ENCODE results near the gene KRT13.

DNA sequence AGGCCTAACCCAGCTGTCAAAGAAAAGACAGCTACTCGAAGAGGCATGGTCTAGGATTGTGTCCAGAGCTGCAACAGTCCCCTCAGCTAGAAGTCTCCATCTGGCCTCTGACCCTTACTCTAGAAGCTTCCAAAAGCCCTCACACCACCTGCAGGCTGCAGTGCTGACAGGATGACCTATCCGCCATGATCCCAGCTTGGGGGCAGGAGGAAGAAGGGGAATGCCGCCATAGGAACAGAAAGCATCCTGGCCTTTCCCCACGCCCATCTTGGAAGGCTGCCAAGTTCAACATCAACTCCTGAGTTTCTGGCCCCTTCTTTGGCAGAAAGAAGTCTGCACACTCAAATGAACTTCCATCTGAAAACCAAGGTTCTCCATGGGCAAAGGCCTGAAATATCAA lies 12.6 kb downstream of the KRT13 start:
- TF ChIP-seq ESRRG (CRISPR knock-in tag; IDR thresholded peaks at IDR 0.05) (no peak), ZFP3 (CRISPR knock-in tag; IDR thresholded peaks at IDR 0.05) (no peak), OSR1 (CRISPR knock-in tag; IDR thresholded peaks at IDR 0.05) (no peak), ZNF8 (CRISPR knock-in tag; IDR thresholded peaks at IDR 0.05) (no peak), TOX (CRISPR knock-in tag; IDR thresholded peaks at IDR 0.05; ENCODE audit: borderline replicate concordance) (no peak), ISL1 (CRISPR knock-in tag; IDR thresholded peaks at IDR 0.05) (no peak), ZC3H10 (CRISPR knock-in tag; IDR thresholded peaks at IDR 0.05) (no peak), SNAI2 (CRISPR knock-in tag; IDR thresholded peaks at IDR 0.05) (no peak), PATZ1 (CRISPR knock-in tag; IDR thresholded peaks at IDR 0.05; ENCODE audit: borderline replicate concordance) (no peak), PPARA (CRISPR knock-in tag; IDR thresholded peaks at IDR 0.05; ENCODE audit: borderline replicate concordance) (no peak), ZNF565 (CRISPR knock-in tag; conservative IDR thresholded peaks at IDR 0.05; ENCODE audit: low read depth) (no peak), RARB (CRISPR knock-in tag; IDR thresholded peaks at IDR 0.05) (no peak)
- TF ChIP-seq, protein P1, sequence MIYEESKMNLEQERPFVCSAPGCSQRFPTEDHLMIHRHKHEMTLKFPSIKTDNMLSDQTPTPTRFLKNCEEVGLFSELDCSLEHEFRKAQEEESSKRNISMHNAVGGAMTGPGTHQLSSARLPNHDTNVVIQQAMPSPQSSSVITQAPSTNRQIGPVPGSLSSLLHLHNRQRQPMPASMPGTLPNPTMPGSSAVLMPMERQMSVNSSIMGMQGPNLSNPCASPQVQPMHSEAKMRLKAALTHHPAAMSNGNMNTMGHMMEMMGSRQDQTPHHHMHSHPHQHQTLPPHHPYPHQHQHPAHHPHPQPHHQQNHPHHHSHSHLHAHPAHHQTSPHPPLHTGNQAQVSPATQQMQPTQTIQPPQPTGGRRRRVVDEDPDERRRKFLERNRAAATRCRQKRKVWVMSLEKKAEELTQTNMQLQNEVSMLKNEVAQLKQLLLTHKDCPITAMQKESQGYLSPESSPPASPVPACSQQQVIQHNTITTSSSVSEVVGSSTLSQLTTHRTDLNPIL (CRISPR knock-in tag; IDR thresholded peaks at IDR 0.05; ENCODE audit: low read depth) = no peak
